Neutrophil (primary cell): Measurements from ENCODE around the gene LAIR1.
"Not testable (repeated sequence)": the region's sequence is repeated elsewhere in the genome, so short reads cannot be mapped to it uniquely, and the experiment has no call there.

Experiments used
- H3K27ac ChIP-seq: fragments of 200-600 bp; sonication (generic); 2 replicates; pipeline ENCODE4 v1.5.1; 2016; ENCODE audit warnings: mild to moderate bottlenecking, moderate library complexity
- H3K27me3 ChIP-seq: fragments of 200-600 bp; sonication (generic); 2 replicates; pipeline ENCODE4 v1.6.0; 2016; ENCODE audit warnings: mild to moderate bottlenecking
- H3K36me3 ChIP-seq: fragments of 200-600 bp; sonication (generic); 2 replicates; pipeline ENCODE4 v1.5.1; 2017
- H3K4me1 ChIP-seq, 2 experiments: fragments of 200-600 bp in 1 of 2; sonication (generic) in 1 of 2; 1 replicate in 1 of 2; 2 replicates in 1 of 2; pipeline versions ENCODE4 v1.5.1 to v1.6.1; 2013 to 2016; ENCODE audit warnings: low read depth in 1 of 2, low read length in 1 of 2, mild to moderate bottlenecking in 1 of 2, moderate library complexity in 1 of 2; ENCODE audit not compliant: control insufficient read depth in 1 of 2, insufficient read depth in 1 of 2
- H3K4me3 ChIP-seq, 2 experiments: fragments of 200-600 bp in 1 of 2; sonication (generic) in 1 of 2; 1 replicate in 1 of 2; 2 replicates in 1 of 2; pipeline ENCODE4 v1.5.1; 2013 to 2016; ENCODE audit warnings: low read depth in 1 of 2, low read length in 1 of 2, mild to moderate bottlenecking in 1 of 2, moderate library complexity in 1 of 2
- H3K9me3 ChIP-seq: fragments of 200-600 bp; sonication (generic); 2 replicates; pipeline ENCODE4 v1.5.1; 2016
- TF ChIP-seq, protein P1 (sequence below): fragments of 200-600 bp; sonication (generic); IDR thresholded peaks from 2 replicates; pipeline ENCODE4 v1.5.1; 2016; ENCODE audit warnings: antibody characterized with exemption

The LAIR1 gene

DNA sequence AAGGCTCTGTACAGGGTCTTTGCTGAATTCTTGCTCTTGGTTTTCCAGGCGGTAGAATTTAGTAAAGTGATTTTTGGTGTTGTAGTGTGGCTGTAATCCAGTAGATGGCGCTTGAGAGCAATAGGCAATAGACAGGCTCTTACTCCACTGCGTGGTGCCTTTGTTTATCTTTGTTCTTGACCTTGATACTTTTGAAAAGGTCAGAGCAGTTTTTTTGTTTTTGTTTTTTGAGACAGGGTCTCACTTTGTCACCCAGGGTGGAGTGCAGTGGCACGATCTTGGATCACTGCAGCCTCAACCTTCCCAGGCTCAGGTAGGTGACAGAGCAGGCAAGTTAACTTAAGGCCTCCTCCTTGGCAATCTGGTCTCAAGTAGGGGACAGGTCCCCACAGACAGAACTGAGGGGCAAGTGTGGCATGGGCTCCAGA lies 39.5 kb downstream of the LAIR1 start:
- TF ChIP-seq, protein P1, sequence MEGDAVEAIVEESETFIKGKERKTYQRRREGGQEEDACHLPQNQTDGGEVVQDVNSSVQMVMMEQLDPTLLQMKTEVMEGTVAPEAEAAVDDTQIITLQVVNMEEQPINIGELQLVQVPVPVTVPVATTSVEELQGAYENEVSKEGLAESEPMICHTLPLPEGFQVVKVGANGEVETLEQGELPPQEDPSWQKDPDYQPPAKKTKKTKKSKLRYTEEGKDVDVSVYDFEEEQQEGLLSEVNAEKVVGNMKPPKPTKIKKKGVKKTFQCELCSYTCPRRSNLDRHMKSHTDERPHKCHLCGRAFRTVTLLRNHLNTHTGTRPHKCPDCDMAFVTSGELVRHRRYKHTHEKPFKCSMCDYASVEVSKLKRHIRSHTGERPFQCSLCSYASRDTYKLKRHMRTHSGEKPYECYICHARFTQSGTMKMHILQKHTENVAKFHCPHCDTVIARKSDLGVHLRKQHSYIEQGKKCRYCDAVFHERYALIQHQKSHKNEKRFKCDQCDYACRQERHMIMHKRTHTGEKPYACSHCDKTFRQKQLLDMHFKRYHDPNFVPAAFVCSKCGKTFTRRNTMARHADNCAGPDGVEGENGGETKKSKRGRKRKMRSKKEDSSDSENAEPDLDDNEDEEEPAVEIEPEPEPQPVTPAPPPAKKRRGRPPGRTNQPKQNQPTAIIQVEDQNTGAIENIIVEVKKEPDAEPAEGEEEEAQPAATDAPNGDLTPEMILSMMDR, result peak; percentile 85
- Histone ChIP-seq H3K27ac (no peak overlapping the region), H3K9me3 (no peaks in the 10 kb centered on the region), H3K27me3 (no peaks in the 10 kb centered on the region), H3K4me1 (peaks cover 5 to 6% of the 10 kb centered on the region in 2 experiments), H3K36me3 (no peaks in the 10 kb centered on the region), H3K4me3 (no peak overlapping the region)

DNA sequence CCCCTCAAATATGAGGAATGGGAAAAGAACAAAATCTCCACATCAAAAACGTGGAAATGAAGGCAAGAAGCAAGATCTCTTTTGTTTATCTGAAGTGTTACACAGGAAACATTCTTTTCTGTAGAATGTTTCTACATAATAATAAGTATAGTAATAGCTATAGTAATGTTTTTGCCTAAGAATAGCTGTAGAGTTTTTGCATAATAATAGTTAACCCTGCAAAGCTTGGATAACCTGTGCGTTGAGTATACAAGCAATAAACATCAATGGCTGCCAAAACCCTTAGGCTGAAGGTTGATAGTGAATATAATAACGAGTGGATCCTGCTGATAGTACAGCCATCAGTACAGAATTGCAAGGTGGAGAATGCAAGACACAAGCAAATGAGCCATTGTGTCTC lies 40.7 kb downstream of the LAIR1 start:
- Histone ChIP-seq H3K9me3 (no peaks in the 10 kb centered on the region), H3K4me3 (no peak overlapping the region)
- TF ChIP-seq, protein P1, result no peak

DNA sequence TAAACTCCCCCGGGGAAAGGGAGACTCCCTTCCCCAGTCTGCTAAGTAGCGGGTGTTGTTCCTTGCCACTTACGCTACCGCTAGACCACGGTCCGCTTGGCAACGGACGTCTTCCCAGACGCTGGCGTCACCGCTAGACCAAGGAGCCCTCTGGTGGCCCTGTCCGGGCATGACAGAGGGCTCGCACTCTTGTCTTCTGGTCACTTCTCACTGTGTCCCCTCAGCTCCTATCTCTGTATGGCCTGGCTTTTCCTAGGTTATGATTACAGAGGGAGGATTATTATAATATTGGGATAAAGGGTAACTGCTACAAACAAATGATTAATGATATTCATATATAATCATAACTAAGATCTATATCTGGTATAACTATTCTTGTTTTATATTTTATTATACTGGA lies 41.8 kb downstream of the LAIR1 start:
- TF ChIP-seq, protein P1, result peak; percentile 45
- H3K36me3 ChIP-seq, H3K27ac ChIP-seq, H3K9me3 ChIP-seq, H3K27me3 ChIP-seq, H3K4me3 ChIP-seq: not testable (repeated sequence)
- H3K4me1 ChIP-seq, result peaks cover 28% of the 10 kb centered on the region in 2 experiments

More for the DNA sequence above, 40.7 kb downstream of the LAIR1 start:
- H3K36me3 ChIP-seq, result no peaks in the 10 kb centered on the region
- no peaks in the 10 kb centered on the region for H3K27me3 ChIP-seq
- H3K4me1 ChIP-seq, result peaks cover 17% of the 10 kb centered on the region in 2 experiments
- H3K27ac ChIP-seq, result no peak overlapping the region

DNA sequence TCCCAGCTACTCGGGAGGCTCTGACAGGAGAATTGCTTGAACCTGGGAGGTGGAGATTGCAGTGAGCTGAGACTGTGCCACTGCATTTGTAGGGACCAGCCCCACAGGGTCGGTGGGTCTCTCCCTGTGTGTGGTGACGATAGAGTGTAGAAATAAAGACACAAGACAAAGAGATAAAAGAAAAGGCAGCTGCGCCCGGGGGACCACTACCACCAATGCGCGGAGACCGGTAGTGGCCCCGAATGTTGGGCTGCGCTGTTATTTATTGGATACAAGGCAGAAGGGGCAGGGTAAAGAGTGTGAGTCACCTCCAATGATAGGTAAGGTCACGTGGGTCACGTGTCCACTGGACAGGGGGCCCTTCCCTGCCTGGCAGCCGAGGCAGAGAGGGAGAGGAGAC lies 42.4 kb downstream of the LAIR1 start:
- not testable (repeated sequence) for H3K27ac ChIP-seq, H3K9me3 ChIP-seq, H3K4me3 ChIP-seq, H3K36me3 ChIP-seq, H3K27me3 ChIP-seq
- peaks cover 34 to 35% of the 10 kb centered on the region in 2 experiments for H3K4me1 ChIP-seq

DNA sequence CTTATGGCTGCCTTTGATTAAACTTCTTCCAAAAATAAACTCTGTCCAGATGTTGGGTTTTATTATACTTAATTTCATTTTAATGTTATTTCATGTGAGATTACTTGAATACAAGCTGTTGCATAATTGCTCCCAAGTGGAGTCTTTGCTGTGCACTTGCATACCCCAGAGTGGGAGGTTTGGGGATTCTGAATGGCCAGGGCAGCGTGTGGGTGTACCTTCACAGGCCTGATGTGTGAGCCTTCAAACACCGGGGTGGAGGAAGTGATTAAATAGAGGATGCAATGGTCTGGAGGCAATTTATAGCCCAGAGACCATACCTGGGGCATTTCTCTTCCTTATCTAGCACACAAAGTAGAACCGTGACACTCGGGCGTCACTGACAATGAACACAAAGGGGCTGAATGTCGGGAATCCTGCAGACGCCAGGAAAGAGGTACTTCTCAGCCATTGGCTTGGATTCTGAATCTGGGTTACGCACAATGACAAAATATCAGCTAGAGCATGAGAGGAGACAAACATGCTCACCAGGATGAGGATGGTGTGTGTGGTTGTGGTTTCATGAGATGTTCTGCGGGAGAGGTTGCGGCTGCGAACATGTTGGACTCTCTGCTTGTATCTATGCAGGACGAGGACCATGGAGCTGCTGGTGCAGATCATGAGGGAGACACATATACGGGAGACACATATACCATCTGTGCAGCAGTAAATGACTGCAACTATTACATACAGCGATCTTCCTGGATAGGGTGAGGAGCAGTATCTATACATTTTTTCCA lies 44.6 kb downstream of the LAIR1 start:
- TF ChIP-seq, protein P1, result no peak
- Histone ChIP-seq H3K4me3 (no peak overlapping the region), H3K27me3 (no peaks in the 10 kb centered on the region), H3K4me1 (peaks cover 56 to 57% of the 10 kb centered on the region in 2 experiments), H3K27ac (peak overlapping the region; percentile 92), H3K36me3 (no peaks in the 10 kb centered on the region), H3K9me3 (no peaks in the 10 kb centered on the region)

DNA sequence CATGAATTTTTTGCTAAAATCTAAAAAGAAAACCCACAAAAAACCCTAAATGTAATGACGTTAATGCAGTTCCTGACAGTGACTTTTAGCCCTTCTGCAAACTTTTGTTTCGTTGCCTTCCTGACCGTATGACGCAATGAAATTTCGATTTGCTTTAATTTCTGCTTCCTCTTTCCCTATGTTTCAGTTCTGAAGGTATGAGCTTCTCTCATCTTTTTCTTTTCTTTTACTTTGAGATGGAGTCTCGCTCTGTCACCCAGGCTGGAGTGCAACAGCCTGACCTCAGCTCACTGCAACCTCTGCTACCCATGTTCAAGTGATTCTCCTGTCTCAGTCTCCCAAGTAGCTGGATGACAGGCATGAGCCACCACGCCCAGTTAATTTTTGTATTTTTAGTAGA lies 45.7 kb downstream of the LAIR1 start:
- Histone ChIP-seq H3K27me3 (no peaks in the 10 kb centered on the region), H3K4me1 (peaks cover 56 to 67% of the 10 kb centered on the region in 2 experiments), H3K27ac (peak overlapping the region; percentile 92), H3K4me3 (peak overlapping the region; percentile 28 to 29), H3K9me3 (no peaks in the 10 kb centered on the region), H3K36me3 (no peaks in the 10 kb centered on the region)
- TF ChIP-seq, protein P1, result no peak
